ENCODE results near the gene NAPA. TPM values are rescaled to one million over a fixed set of nuclear protein-coding genes. Genes with fewer than 3 reads are reported as not detected.

NAPA gene
- total RNA-seq, 1 experiment from 2014 or later, result 61.3 TPM

- TF ChIP-seq ZNF121 (CRISPR knock-in tag; IDR thresholded peaks at IDR 0.05), result peak; percentile 10; the same call in 1 of the 2 replicates
- peak; percentile 34; the same call in 1 of the 2 replicates for TF ChIP-seq RELA (CRISPR knock-in tag; IDR thresholded peaks at IDR 0.05; ENCODE audit: borderline replicate concordance)
- no peak for TF ChIP-seq JAZF1 (CRISPR knock-in tag; IDR thresholded peaks at IDR 0.05)
- TF ChIP-seq MAX (CRISPR knock-in tag; IDR thresholded peaks at IDR 0.05), result peak; percentile 36; the same call in 1 of the 2 replicates
- TF ChIP-seq, protein P1, sequence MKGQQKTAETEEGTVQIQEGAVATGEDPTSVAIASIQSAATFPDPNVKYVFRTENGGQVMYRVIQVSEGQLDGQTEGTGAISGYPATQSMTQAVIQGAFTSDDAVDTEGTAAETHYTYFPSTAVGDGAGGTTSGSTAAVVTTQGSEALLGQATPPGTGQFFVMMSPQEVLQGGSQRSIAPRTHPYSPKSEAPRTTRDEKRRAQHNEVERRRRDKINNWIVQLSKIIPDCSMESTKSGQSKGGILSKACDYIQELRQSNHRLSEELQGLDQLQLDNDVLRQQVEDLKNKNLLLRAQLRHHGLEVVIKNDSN (CRISPR knock-in tag; IDR thresholded peaks at IDR 0.05), result peak; percentile 63; the same call in 1 of the 2 replicates
- TF ChIP-seq GTF2I (CRISPR knock-in tag; conservative IDR thresholded peaks at IDR 0.05), result peak; percentile 58; the same call in 1 of the 2 replicates
- no peak for TF ChIP-seq MXD4 (CRISPR knock-in tag; IDR thresholded peaks at IDR 0.05; ENCODE audit: borderline replicate concordance)
- 0 out of 2 replicates have a peak, but pooled peaks have one; percentile 71 for TF ChIP-seq TEAD1 (CRISPR knock-in tag; IDR thresholded peaks at IDR 0.05)
- peak; percentile 55; the same call in 1 of the 2 replicates for TF ChIP-seq ZNF219 (CRISPR knock-in tag; IDR thresholded peaks at IDR 0.05; ENCODE audit: borderline replicate concordance)
- TF ChIP-seq RORB (CRISPR knock-in tag; IDR thresholded peaks at IDR 0.05), result no peak
- TF ChIP-seq FOXK1 (CRISPR knock-in tag; IDR thresholded peaks at IDR 0.05), result peak; percentile 67; the same call in 1 of the 2 replicates
- 0 out of 2 replicates have a peak, but pooled peaks have one; percentile 69 for TF ChIP-seq SMAD3 (CRISPR knock-in tag; IDR thresholded peaks at IDR 0.05; ENCODE audit: borderline replicate concordance)
- TF ChIP-seq IRF1 (CRISPR knock-in tag; IDR thresholded peaks at IDR 0.05), result peak; percentile 76; the same call in 1 of the 2 replicates
- no peak for TF ChIP-seq ELF4 (CRISPR knock-in tag; IDR thresholded peaks at IDR 0.05; ENCODE audit: low read depth)
- no peak for TF ChIP-seq CBFB (CRISPR knock-in tag; IDR thresholded peaks at IDR 0.05; ENCODE audit: low read depth)
- TF ChIP-seq, protein P2, sequence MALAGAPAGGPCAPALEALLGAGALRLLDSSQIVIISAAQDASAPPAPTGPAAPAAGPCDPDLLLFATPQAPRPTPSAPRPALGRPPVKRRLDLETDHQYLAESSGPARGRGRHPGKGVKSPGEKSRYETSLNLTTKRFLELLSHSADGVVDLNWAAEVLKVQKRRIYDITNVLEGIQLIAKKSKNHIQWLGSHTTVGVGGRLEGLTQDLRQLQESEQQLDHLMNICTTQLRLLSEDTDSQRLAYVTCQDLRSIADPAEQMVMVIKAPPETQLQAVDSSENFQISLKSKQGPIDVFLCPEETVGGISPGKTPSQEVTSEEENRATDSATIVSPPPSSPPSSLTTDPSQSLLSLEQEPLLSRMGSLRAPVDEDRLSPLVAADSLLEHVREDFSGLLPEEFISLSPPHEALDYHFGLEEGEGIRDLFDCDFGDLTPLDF (CRISPR knock-in tag; IDR thresholded peaks at IDR 0.05), result no peak
- peak; percentile 66 for TF ChIP-seq SP1 (CRISPR knock-in tag; conservative IDR thresholded peaks at IDR 0.05)
- peak; percentile 70; the same call in 1 of the 2 replicates for TF ChIP-seq JUN (CRISPR knock-in tag; IDR thresholded peaks at IDR 0.05)
- TF ChIP-seq EMX1 (CRISPR knock-in tag; IDR thresholded peaks at IDR 0.05), result no peak
These were observed 70.5 kb downstream of the NAPA start (continued) for GRCh38 chr19:47444388-47444821.

- no peak for DNase-seq (ENCODE audit: low spot score)
- no peaks in the 10 kb centered on the region for H3K9me3 Mint-ChIP-seq
- ChIA-PET CTCF (interaction anchor here (1.6 kb wide), 1 partner anchor 72 kb away, joined by 4 read pairs; no protein-coding TSS in a partner anchor), POLR2A (no interaction called here)
- H3K27ac Mint-ChIP-seq, result no peak overlapping the region
- peaks cover 55% of the 10 kb centered on the region for H3K27me3 Mint-ChIP-seq (ENCODE audit: low read depth)
- TF ChIP-seq, protein P3, sequence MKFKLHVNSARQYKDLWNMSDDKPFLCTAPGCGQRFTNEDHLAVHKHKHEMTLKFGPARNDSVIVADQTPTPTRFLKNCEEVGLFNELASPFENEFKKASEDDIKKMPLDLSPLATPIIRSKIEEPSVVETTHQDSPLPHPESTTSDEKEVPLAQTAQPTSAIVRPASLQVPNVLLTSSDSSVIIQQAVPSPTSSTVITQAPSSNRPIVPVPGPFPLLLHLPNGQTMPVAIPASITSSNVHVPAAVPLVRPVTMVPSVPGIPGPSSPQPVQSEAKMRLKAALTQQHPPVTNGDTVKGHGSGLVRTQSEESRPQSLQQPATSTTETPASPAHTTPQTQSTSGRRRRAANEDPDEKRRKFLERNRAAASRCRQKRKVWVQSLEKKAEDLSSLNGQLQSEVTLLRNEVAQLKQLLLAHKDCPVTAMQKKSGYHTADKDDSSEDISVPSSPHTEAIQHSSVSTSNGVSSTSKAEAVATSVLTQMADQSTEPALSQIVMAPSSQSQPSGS (CRISPR knock-in tag; IDR thresholded peaks at IDR 0.05; ENCODE audit: borderline replicate concordance, low read depth), result no peak
- no peak for TF ChIP-seq CBFB (CRISPR knock-in tag; IDR thresholded peaks at IDR 0.05; ENCODE audit: low read depth)
- TF ChIP-seq NR3C1 (CRISPR knock-in tag; conservative IDR thresholded peaks at IDR 0.05; ENCODE audit: low read depth), result no peak
- no peak for TF ChIP-seq SMAD4 (CRISPR knock-in tag; IDR thresholded peaks at IDR 0.05)
- TF ChIP-seq ETV6 (CRISPR knock-in tag; IDR thresholded peaks at IDR 0.05), result no peak
- TF ChIP-seq TEAD1 (CRISPR knock-in tag; IDR thresholded peaks at IDR 0.05), result no peak
- peaks cover 23% of the 10 kb centered on the region for H3K4me1 Mint-ChIP-seq
- H3K4me3 Mint-ChIP-seq, result no peak overlapping the region
- no peaks in the 10 kb centered on the region for H3K36me3 Mint-ChIP-seq
- no peak for ATAC-seq
These were observed 71.5 kb downstream of the NAPA start for GRCh38 chr19:47443331-47443730.
